ENCODE data around the gene ZBP1.
A peak's percentile ranks its signal among the peaks of the same experiment; 100 is the strongest.

ZBP1 gene

GRCh38 chr20:57657535-57658446, 37.6 kb upstream of the ZBP1 start:
- no peak for DNase-seq

GRCh38 chr20:57656821-57657534, 36.8 kb upstream of the ZBP1 start:
- no peak for DNase-seq

GRCh38 chr20:57656252-57656820, 36.1 kb upstream of the ZBP1 start:
- DNase-seq, result no peak

- DNase-seq, result no peak
Observed at GRCh38 chr20:57655809-57656155, 35.6 kb upstream of the ZBP1 start.

- no peak for DNase-seq
Observed at GRCh38 chr20:57654998-57655808, 35.0 kb upstream of the ZBP1 start.

- peak; percentile 42 for DNase-seq
Observed at GRCh38 chr20:57654363-57654997, 34.3 kb upstream of the ZBP1 start.

- no peak for DNase-seq
Observed at GRCh38 chr20:57653910-57654309, 33.7 kb upstream of the ZBP1 start.

GRCh38 chr20:57653546-57653900, 33.3 kb upstream of the ZBP1 start:
- DNase-seq, result no peak

GRCh38 chr20:57652606-57653545, 32.6 kb upstream of the ZBP1 start:
- DNase-seq, result no peak

- DNase-seq, result no peak
Observed at GRCh38 chr20:57651881-57652605, 31.8 kb upstream of the ZBP1 start.

GRCh38 chr20:57650756-57651483, 30.7 kb upstream of the ZBP1 start:
- no peak for DNase-seq

GRCh38 chr20:57650266-57650665, 30.0 kb upstream of the ZBP1 start:
- no peak for DNase-seq

GRCh38 chr20:57649617-57650015, 29.4 kb upstream of the ZBP1 start:
- DNase-seq, result no peak

GRCh38 chr20:57648878-57649616, 28.8 kb upstream of the ZBP1 start:
- no peak for DNase-seq

GRCh38 chr20:57647933-57648785, 27.9 kb upstream of the ZBP1 start:
- DNase-seq, result no peak

- DNase-seq, result no peak
Observed at GRCh38 chr20:57647006-57647932, 27.0 kb upstream of the ZBP1 start.

- no peak for DNase-seq
Observed at GRCh38 chr20:57638895-57639236, 18.6 kb upstream of the ZBP1 start.
